Posterior vena cava (tissue), 2 donors: Measurements from ENCODE around the gene IFI27L2. TPM values are rescaled to one million over a fixed set of nuclear protein-coding genes. Genes with fewer than 3 reads are reported as not detected.

ENCODE experiments used
- DNase-seq: peaks from one replicate; pipeline ENCODE4 v3.0.0-alpha.2; 2020; ENCODE audit warnings: low spot score
- intact Hi-C, 2 donors: fragments of 100-400 bp; cut with DNase I; formaldehyde crosslinking; loops; one replicate each; pipeline versions ENCODE4 v1.14.1 to v1.14.2; 2022 to 2023
- long read RNA-seq, 2 donors: library from polyadenylated mRNA; unstranded; transcript quantifications; one replicate each; pipeline ENCODE4 v2.0.0, GENCODE V29; 2020 to 2021
- total RNA-seq, 2 donors: library from RNA; stranded (reverse); fragmentation: NEBNext Ultra II Directional; extraction: Animal tissue kit (Norgen Biotek cat#: 25700); gene quantifications; one replicate each; pipeline ENCODE4 v1.2.1, GENCODE V29; 2021
- donor health status: DM: yes; HTN: yes; CAD: no.
- donor health status: DM: yes; HTN: yes; CAD: no.

Gene IFI27L2
- total RNA-seq: 10 to 100 TPM; 39.7 to 43.1 TPM
- long read RNA-seq, donor 1, partial matches to known transcripts: 0 of 9 reads
- long read RNA-seq, donor 1, other reads (novel, unspliced or antisense): 4 of 9 reads
- long read RNA-seq, donor 2, partial matches to known transcripts: 0 of 9 reads
- long read RNA-seq, donor 2, other reads (novel, unspliced or antisense): 1 of 9 reads

GRCh38 chr14:94129111-94129757 lies at the start of gene IFI27L2:
Gene IFI27L2, minus strand, starts transcription at chr14:94129604. Its CDS starts 40 bp downstream, at chr14:94129564.
- intact Hi-C loops: no loop called here
- peak; percentile 90 for DNase-seq

- no peak for DNase-seq
- intact Hi-C loops: no loop called here
Measured at GRCh38 chr14:94177806-94178205, 48.4 kb upstream of the IFI27L2 start.

- DNase-seq: no peak
- intact Hi-C loops: no loop called here
Measured at GRCh38 chr14:94176808-94177207, 47.4 kb upstream of the IFI27L2 start.

GRCh38 chr14:94175747-94176146 lies 46.3 kb upstream of the IFI27L2 start:
- DNase-seq: no peak
- intact Hi-C loops: no loop called here

GRCh38 chr14:94175011-94175745 lies 45.8 kb upstream of the IFI27L2 start:
- no peak for DNase-seq
- intact Hi-C loops: no loop called here

- DNase-seq: no peak
- intact Hi-C loops: loop anchor here in 1 of 2 donors (5.0 kb wide), 1 partner anchor 983 kb away; the partner anchor contains the start of gene DICER1
Measured at GRCh38 chr14:94174604-94175010, 45.2 kb upstream of the IFI27L2 start.

GRCh38 chr14:94173885-94174603 lies 44.6 kb upstream of the IFI27L2 start, which contains the start of gene PPP4R4:
Gene PPP4R4, plus strand, starts transcription at chr14:94174322. Its CDS starts 144 bp downstream, at chr14:94174466.
- peak; percentile 91 for DNase-seq
- intact Hi-C loops: loop anchor here in 1 of 2 donors (5.0 kb wide), 1 partner anchor 983 kb away; the partner anchor contains the start of gene DICER1

- intact Hi-C loops: loop anchor here in 1 of 2 donors (5.0 kb wide), 1 partner anchor 984 kb away; the partner anchor contains the start of gene DICER1
- DNase-seq: peak; percentile 82
Measured at GRCh38 chr14:94173471-94173884, 44.1 kb upstream of the IFI27L2 start.

GRCh38 chr14:94172545-94172944 lies 43.1 kb upstream of the IFI27L2 start:
- intact Hi-C loops: loop anchor here in 1 of 2 donors (5.0 kb wide), 1 partner anchor 985 kb away; the partner anchor contains the start of gene DICER1
- DNase-seq: no peak

GRCh38 chr14:94171208-94171607 lies 41.8 kb upstream of the IFI27L2 start:
- no peak for DNase-seq
- intact Hi-C loops: loop anchor here in 1 of 2 donors (5.0 kb wide), 1 partner anchor 986 kb away; the partner anchor contains the start of gene DICER1

- intact Hi-C loops: loop anchor here in 1 of 2 donors (5.0 kb wide), 1 partner anchor 987 kb away; the partner anchor contains the start of gene DICER1
- DNase-seq: no peak
Measured at GRCh38 chr14:94170136-94170535, 40.7 kb upstream of the IFI27L2 start.

GRCh38 chr14:94165744-94166143 lies 36.3 kb upstream of the IFI27L2 start:
- intact Hi-C loops: no loop called here
- DNase-seq: no peak

GRCh38 chr14:94164685-94165431 lies 35.5 kb upstream of the IFI27L2 start:
- intact Hi-C loops: no loop called here
- no peak for DNase-seq

- intact Hi-C loops: no loop called here
- no peak for DNase-seq
Measured at GRCh38 chr14:94163796-94164195, 34.4 kb upstream of the IFI27L2 start.

GRCh38 chr14:94162466-94162865 lies 33.1 kb upstream of the IFI27L2 start:
- DNase-seq: no peak
- intact Hi-C loops: no loop called here

- DNase-seq: no peak
- intact Hi-C loops: no loop called here
Measured at GRCh38 chr14:94161981-94162380, 32.6 kb upstream of the IFI27L2 start.

GRCh38 chr14:94161058-94161457 lies 31.7 kb upstream of the IFI27L2 start:
- DNase-seq: no peak
- intact Hi-C loops: no loop called here

- DNase-seq: no peak
- intact Hi-C loops: no loop called here
Measured at GRCh38 chr14:94158239-94158883, 29.0 kb upstream of the IFI27L2 start.
